IMR-90 (cell line): ENCODE measurements around the gene PRDX5.

Source experiments
- BHLHE40 ChIP-seq: fragments of 150-350 bp; IDR thresholded peaks from 2 replicates; pipeline ENCODE4 v1.6.1; 2016; ENCODE audit warnings: mild to moderate bottlenecking, low read depth, low read length
- CEBPB ChIP-seq: IDR thresholded peaks from 2 replicates; pipeline ENCODE4 v1.6.1; 2012; ENCODE audit warnings: low read depth, low read length, improper control_type of control experiment
- CHD1 ChIP-seq: IDR thresholded peaks from 2 replicates; pipeline ENCODE4 v1.6.1; 2012; ENCODE audit warnings: low read depth, low read length, improper control_type of control experiment
- CTCF ChIP-seq: conservative IDR thresholded peaks from 2 replicates; pipeline ENCODE4 v1.5.1; 2012; ENCODE audit warnings: mild to moderate bottlenecking, low read depth, low read length, improper control_type of control experiment
- ELK1 ChIP-seq: fragments of 150-350 bp; IDR thresholded peaks from 2 replicates; pipeline ENCODE4 v1.6.1; 2016; ENCODE audit warnings: low read depth, mild to moderate bottlenecking, low read length, moderate library complexity, borderline replicate concordance
- MAFK ChIP-seq: IDR thresholded peaks from 2 replicates; pipeline ENCODE4 v1.6.1; 2012; ENCODE audit warnings: low read depth, low read length, improper control_type of control experiment
- MAZ ChIP-seq: IDR thresholded peaks from 2 replicates; pipeline ENCODE4 v1.6.1; 2012; ENCODE audit warnings: low read depth, mild to moderate bottlenecking, low read length, improper control_type of control experiment, moderate library complexity, borderline replicate concordance
- MXI1 ChIP-seq: IDR thresholded peaks from 2 replicates; pipeline ENCODE4 v1.6.1; 2012; ENCODE audit warnings: low read depth, mild to moderate bottlenecking, low read length, moderate library complexity, borderline replicate concordance
- POLR2A ChIP-seq: IDR thresholded peaks from 2 replicates; pipeline ENCODE4 v1.6.1; 2012; ENCODE audit warnings: mild to moderate bottlenecking, low read depth, low read length
- RAD21 ChIP-seq: IDR thresholded peaks from 2 replicates; pipeline ENCODE4 v1.6.1; 2012; ENCODE audit warnings: low read length, improper control_type of control experiment
- RFX5 ChIP-seq: IDR thresholded peaks from 2 replicates; pipeline ENCODE4 v1.8.0; 2012; ENCODE audit warnings: low read depth, mild to moderate bottlenecking, low read length, moderate library complexity
- SMC3 ChIP-seq: fragments of 150-350 bp; IDR thresholded peaks from 2 replicates; pipeline ENCODE4 v1.6.1; 2016; ENCODE audit warnings: low read depth, mild to moderate bottlenecking, antibody characterized with exemption, low read length, moderate library complexity

- no peak for TF ChIP-seq POLR2A
- TF ChIP-seq CEBPB: no peak
- TF ChIP-seq CTCF: no peak
- TF ChIP-seq ELK1: no peak
- TF ChIP-seq SMC3: no peak
- TF ChIP-seq RAD21: no peak
- TF ChIP-seq MXI1: no peak
- TF ChIP-seq BHLHE40: no peak
- TF ChIP-seq CHD1: no peak
- no peak for TF ChIP-seq MAFK
- TF ChIP-seq MAZ: no peak
- TF ChIP-seq RFX5: no peak
Measured at GRCh38 chr11:64276653-64277431, 41.1 kb upstream of the PRDX5 start.
